GM18498 (cell line): Measurements from ENCODE around the gene PURA.
"Not testable (repeated sequence)": the region's sequence is repeated elsewhere in the genome, so short reads cannot be mapped to it uniquely, and the experiment has no call there.

Experiments
- ATAC-seq: cut with Tn5 transposase; IDR thresholded peaks from one replicate; pipeline ENCODE4 v1.9.1; 2021; ENCODE audit warnings: mild to moderate bottlenecking, moderate library complexity; ENCODE audit not compliant: unreplicated experiment

Gene PURA

GRCh38 chr5:140134277-140134935 is 20.5 kb downstream of the PURA start:
- no peak for ATAC-seq

GRCh38 chr5:140135127-140135526 is 21.2 kb downstream of the PURA start:
- ATAC-seq: no peak

GRCh38 chr5:140136624-140137023 is 22.7 kb downstream of the PURA start:
- ATAC-seq: no peak

- no peak for ATAC-seq
These were observed 26.5 kb downstream of the PURA start for GRCh38 chr5:140140435-140140834.

DNA sequence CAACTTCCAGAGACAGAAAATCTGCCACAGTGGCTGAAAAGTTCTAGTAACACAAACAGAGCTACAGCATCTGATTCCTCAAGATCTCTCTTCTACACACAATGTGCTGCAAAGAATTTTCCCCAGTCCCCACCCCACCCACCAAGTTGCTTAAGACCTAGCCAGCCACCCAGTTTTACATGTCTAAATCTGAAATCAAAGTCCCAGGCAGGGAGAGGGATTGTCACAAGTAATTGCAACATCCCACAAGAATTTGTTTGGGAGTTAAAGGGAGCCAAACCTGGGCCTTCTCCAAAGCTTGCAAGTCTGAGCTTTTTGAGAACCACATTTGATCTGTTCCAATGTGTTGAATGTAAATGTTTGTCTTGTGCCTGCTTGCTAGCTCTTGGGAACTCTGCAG is 27.3 kb downstream of the PURA start:
- no peak for ATAC-seq

DNA sequence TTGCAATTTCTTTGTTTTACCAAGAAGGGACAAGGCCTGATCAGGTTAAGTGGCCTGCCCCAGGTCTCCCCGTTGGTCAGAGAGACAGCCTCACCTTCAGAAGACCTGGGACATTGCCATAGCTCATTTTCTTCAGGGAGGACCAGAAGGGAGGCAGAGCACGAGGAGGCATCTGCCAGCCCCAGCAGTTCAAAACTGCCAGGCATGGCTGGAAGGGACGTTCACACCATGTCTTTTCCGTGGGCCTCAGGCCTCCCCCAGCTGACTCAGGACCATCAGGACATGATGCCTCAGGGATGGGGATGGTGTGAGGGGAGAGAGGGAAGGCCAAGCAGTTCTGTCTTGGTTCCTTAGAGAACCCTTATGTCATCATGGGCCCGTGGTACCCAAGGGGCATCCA is 28.3 kb downstream of the PURA start:
- no peak for ATAC-seq

GRCh38 chr5:140142856-140143255 is 28.9 kb downstream of the PURA start:
- ATAC-seq: no peak

DNA sequence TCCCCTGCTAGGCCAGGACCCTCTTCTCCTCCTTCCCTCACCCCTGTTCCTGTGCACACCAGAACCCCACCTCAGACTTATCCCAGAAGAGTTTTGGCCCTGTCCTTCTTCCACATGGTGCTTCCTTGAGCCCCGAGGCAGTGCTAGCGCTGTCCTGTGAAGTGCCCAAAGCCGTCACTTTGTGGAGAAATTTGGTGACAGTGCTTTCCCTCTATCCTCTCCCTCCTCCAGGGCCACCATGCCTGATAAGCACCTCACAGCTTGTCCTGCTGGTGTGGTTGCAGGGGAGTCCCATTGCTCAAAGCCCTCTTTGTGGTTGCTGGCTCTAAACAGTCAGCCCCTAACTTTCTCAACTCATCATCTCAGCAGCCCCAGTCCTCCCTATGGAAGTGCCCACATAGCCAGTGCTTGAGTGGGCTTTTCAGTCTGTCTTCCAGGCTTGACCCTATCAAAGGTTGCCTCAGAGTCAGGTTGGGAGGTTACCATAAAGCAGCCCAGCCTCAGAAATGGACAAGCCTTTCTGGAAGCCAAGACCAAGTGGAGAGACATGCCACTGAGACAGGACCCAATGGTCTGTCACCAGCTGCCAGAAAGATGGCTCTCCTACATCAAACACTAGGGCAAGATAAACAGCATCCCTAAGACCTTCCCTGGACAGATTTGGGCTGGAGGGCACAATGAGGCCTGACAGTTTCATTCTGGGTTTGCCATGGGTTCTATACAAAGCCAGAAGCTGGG is 29.8 kb downstream of the PURA start:
- no peak for ATAC-seq

- ATAC-seq: no peak
These were observed 31.3 kb downstream of the PURA start for GRCh38 chr5:140145256-140145655.

GRCh38 chr5:140145818-140146522 is 32.1 kb downstream of the PURA start:
- ATAC-seq: peak; percentile 75

DNA sequence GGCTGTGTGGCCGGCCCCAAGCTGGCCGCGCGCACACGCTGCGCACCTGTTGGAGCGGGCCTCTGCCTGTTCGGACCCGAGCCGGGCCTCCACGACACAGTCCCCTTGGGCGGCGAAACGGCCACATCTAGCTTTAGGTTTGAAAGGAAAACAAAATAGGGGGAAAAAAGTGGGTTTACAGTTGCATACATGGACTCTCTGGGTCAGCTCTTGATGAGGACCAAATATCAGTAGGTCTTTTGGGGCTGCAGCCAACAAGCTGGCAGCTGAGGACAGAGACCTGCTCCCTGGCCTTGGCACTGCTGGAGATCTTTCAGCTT is 32.6 kb downstream of the PURA start:
- no peak for ATAC-seq

DNA sequence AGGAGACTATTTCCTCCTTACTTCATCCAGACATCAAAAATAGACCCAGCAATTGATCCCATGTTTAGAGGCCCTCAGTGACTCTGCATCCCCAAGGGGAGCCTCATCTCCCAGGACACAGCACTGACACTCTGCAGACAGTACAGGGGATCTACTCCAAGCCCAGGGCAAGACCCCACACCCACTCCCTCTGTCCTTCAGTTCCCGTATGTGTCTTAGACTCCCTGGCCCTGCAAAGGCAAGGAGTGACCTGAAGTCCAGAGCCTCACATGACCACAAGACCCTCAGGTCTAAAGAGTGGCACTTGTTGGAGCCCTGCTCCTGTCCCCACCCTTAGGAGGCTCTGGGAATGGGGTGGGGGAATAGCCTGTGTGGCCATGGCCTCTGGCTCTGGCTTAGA is 33.6 kb downstream of the PURA start:
- no peak for ATAC-seq

GRCh38 chr5:140148508-140148907 is 34.6 kb downstream of the PURA start:
- ATAC-seq: no peak

GRCh38 chr5:140150201-140150600 is 36.3 kb downstream of the PURA start:
- ATAC-seq: no peak

DNA sequence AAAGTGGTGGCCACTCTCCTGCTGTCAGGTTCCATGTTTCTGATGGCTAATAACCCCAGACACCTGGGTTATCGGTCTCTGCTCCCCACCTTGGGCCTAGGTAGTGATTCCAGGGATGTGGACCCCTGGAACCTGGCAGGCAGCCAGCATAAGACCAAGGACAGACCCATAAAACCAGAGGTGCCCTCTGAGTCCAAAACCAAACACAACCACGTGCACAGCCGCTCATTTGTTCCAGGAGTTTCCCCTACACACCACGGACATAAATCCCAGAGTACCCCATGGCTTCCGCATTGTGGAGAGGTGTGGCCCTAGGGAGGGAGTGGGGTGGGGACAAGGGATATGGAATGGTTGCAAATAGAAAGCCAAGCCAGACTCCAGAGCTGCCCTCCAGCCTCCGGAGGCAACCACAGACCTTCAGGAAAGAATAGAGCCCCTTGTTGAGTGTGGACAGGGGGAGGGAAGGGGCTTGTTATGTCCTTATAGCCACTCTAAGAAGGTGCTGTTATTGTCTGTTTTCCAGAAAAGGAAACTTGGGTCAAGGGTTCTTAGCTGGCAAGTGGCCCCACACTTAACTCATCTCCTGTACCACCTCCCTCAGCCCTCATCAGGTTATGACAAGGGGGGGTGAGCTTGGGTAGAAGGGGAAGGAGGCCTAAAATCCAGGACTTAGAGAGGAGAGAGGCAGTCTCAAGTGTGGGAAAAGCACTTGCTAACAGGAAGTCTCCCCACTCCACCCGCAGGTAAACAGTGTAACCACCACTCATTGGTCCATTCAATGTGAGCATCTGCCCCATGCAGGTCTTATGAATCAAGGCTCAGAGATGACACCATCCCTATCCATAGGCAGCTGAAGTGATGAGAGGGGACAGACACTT is 37.5 kb downstream of the PURA start:
- no peak for ATAC-seq

- no peak for ATAC-seq
These were observed 38.4 kb downstream of the PURA start for GRCh38 chr5:140152022-140152999.

DNA sequence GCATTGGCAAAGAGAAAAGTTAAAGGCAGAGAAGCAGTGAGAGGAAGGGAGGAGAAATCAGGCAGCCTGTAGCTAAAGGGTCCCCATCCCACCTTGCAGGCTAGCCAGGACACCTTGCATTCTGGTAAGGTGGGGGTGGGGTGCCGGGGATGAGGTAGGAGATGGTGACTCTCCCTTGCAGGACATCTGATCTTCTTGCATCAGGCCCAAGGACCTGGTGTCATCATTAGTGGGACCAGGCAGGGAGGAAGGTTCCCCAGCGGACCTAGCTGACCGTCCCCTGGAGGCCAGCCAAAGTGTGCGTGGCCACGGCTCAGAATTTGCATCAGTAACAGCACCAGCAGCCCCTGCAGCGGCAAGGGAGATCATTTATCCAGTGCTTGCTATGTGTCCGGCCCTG is 39.3 kb downstream of the PURA start:
- no peak for ATAC-seq

- no peak for ATAC-seq
These were observed 40.0 kb downstream of the PURA start for GRCh38 chr5:140153905-140154304.

DNA sequence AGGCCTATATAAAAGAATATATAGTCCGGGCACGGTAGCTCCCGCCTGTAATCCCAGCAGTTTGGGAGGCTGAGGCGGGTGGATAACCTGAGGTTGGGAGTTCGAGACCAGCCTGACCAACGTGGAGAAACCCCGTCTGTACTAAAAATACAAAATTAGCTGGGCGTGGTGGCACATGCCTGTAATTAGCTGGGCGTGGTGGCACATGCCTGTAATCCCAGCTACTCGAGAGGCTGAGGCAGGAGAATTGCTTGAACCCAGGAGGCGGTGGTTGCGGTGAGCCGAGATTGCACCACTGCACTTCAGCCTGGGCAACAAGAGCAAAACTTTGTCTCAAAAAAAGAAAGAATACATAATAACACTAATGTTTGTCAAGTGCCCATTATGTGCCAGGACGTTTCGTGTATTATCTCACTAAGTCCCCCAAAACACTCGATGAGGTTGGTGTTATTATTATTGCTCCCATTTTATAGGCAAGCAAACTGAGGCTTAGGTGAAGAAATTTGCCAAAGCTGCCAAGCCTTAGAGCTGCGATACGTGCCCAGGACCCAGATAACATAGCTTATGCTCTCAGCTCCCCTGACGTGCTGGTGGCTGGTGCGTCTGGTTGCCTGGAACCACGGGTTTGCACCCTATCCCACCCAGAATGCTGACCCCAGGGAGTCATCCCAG is 40.9 kb downstream of the PURA start:
- not testable (repeated sequence) for ATAC-seq
